ENCODE measurements around the gene CAPN15.
"Not testable (repeated sequence)": the region's sequence is repeated elsewhere in the genome, so short reads cannot be mapped to it uniquely, and the experiment has no call there.

Gene CAPN15

DNA sequence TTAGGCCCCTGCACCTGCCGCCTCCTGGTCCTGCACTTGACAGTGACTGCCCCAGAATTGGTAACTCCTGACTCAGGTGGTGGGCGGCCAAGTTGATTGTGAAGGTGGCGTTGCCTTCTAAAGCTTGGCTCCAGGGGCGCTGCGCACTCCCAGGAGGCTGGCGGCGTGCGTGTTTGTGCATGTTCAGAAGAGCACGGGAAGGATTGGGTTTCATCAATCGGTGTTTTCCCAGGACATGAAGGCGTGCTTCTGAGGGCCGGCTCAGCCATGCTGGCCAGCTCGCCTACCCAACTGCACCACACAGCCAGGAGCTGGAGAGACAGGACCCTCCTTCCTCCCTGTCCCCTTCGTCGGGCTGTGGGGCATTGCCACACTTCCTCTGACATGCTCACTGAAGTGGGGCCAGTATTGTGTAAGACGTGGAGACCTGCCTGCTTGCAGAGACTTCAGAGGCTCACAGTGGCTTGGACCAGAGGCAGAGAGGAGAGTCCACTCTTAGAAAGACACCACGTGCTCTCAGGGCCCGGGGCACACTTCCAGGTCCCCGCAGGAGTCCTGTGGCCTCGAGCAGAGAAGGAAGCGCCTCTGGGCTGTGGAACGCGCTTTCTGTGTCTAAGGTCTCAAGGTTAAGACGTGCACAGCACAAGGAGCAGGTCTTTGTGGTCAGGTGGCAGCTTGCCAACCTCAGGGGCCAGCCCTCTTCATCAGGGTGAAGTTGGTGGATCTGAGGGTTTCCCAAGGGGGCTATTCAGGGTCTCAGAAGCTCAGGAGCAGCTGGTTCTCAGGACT, 65.2 kb downstream of the CAPN15 start:
- Histone ChIP-seq H3K4me1 (ENCODE audit: control insufficient read depth, insufficient read depth, low read length, poor library complexity, severe bottlenecking) (peaks cover 10% of the 10 kb centered on the region), H3K9me3 (ENCODE audit: control insufficient read depth, low read length) (no peaks in the 10 kb centered on the region), H3K4me3 (ENCODE audit: extremely low read depth, insufficient read depth, low read length, poor library complexity, severe bottlenecking) (no peak overlapping the region), H3K36me3 (ENCODE audit: control insufficient read depth, insufficient read depth, low read length) (peaks cover 12% of the 10 kb centered on the region), H3K27ac (ENCODE audit: low read depth, low read length, severe bottlenecking) (no peak overlapping the region)
- WGBS, 2 experiments (ENCODE audit: insufficient coverage in 2 of 2), result 91 to 96% methylated on average over 23 of the region's 24 CpGs

DNA sequence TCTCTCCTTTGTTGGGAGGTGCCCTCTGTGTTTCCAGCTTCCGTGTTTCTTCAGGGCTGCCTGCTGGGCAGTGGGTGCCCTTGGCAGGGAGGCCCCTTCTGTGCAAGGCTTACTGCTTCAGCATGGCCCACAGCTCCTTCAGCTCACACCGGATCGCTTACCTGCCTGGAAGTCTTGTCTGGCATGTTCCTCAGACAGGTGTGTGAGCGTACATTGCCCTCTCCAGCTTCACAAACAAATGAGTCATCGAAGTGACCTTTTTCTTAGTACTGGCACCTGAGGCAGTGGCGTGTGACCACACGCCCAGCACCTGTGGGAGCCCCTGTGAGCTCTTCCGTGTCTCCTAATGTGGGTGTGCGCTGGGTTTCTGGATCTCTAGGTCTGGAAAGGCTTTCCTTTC, 65.9 kb downstream of the CAPN15 start:
- Histone ChIP-seq H3K36me3 (ENCODE audit: control insufficient read depth, insufficient read depth, low read length) (peaks cover 13% of the 10 kb centered on the region), H3K4me1 (ENCODE audit: control insufficient read depth, insufficient read depth, low read length, poor library complexity, severe bottlenecking) (peaks cover 4% of the 10 kb centered on the region), H3K27ac (ENCODE audit: low read depth, low read length, severe bottlenecking) (no peak overlapping the region), H3K4me3 (ENCODE audit: extremely low read depth, insufficient read depth, low read length, poor library complexity, severe bottlenecking) (no peak overlapping the region), H3K9me3 (ENCODE audit: control insufficient read depth, low read length) (no peaks in the 10 kb centered on the region)
- 92 to 94% methylated on average over 8 to 9 of the region's 9 CpGs for WGBS, 2 experiments (ENCODE audit: insufficient coverage in 2 of 2)

DNA sequence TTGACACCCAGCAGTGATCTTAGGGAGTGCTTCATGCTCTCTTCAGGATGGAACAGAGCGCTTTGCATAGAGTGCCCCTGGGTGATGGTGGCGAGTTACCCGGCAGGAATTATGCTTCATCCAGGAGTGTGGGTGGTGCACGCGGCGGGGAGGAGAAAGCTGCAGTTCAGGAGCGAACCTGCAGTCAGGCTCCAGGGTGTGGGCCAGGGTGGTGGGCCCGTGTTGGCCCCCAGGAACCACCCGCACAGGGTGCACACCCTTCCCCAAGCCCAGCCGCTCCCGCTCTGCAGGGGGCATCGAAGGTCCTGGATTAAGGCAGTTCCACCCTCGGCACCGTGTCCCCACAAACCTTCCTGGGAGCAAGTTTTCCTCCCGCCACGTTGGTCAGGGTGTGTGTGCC, 66.3 kb downstream of the CAPN15 start:
- WGBS, 2 experiments (ENCODE audit: insufficient coverage in 2 of 2), result 85 to 87% methylated on average over 16 of the region's 16 CpGs
- H3K9me3 ChIP-seq (ENCODE audit: control insufficient read depth, low read length), result no peaks in the 10 kb centered on the region
- H3K4me3 ChIP-seq (ENCODE audit: extremely low read depth, insufficient read depth, low read length, poor library complexity, severe bottlenecking), result no peak overlapping the region
- peaks cover 17% of the 10 kb centered on the region for H3K36me3 ChIP-seq (ENCODE audit: control insufficient read depth, insufficient read depth, low read length)
- H3K4me1 ChIP-seq (ENCODE audit: control insufficient read depth, insufficient read depth, low read length, poor library complexity, severe bottlenecking), result peaks cover 4% of the 10 kb centered on the region
- H3K27ac ChIP-seq (ENCODE audit: low read depth, low read length, severe bottlenecking), result no peak overlapping the region

DNA sequence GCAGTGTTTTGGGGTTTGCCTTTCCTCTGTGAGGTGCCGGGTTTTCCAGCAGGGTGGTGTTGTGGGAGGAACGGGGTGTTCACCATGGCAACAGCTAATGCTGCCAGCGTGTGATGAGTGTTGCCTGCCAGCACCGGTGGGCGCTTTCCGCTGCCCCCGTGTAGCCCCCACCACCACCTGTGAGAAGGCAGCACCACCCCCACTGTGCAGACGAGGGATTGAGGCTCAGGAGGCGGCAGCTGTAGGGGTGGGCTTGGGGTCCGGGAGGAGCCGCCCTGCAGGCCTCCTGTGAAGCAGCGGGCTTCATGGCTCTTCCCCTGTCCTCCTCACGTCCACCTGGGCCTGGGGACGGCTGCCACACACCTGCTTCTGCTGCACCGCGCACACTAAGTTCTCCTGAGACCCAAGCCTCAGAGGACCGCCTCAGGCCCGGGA, 67.6 kb downstream of the CAPN15 start:
- H3K36me3 ChIP-seq (ENCODE audit: control insufficient read depth, insufficient read depth, low read length), result peaks cover 26% of the 10 kb centered on the region
- no peak overlapping the region for H3K27ac ChIP-seq (ENCODE audit: low read depth, low read length, severe bottlenecking)
- H3K4me1 ChIP-seq (ENCODE audit: control insufficient read depth, insufficient read depth, low read length, poor library complexity, severe bottlenecking), result peaks cover 4% of the 10 kb centered on the region
- peaks cover 5% of the 10 kb centered on the region for H3K9me3 ChIP-seq (ENCODE audit: control insufficient read depth, low read length)
- 80 to 96% methylated on average over 2 to 11 of the region's 18 CpGs for WGBS, 2 experiments (ENCODE audit: insufficient coverage in 2 of 2)
- H3K4me3 ChIP-seq (ENCODE audit: extremely low read depth, insufficient read depth, low read length, poor library complexity, severe bottlenecking), result no peak overlapping the region

DNA sequence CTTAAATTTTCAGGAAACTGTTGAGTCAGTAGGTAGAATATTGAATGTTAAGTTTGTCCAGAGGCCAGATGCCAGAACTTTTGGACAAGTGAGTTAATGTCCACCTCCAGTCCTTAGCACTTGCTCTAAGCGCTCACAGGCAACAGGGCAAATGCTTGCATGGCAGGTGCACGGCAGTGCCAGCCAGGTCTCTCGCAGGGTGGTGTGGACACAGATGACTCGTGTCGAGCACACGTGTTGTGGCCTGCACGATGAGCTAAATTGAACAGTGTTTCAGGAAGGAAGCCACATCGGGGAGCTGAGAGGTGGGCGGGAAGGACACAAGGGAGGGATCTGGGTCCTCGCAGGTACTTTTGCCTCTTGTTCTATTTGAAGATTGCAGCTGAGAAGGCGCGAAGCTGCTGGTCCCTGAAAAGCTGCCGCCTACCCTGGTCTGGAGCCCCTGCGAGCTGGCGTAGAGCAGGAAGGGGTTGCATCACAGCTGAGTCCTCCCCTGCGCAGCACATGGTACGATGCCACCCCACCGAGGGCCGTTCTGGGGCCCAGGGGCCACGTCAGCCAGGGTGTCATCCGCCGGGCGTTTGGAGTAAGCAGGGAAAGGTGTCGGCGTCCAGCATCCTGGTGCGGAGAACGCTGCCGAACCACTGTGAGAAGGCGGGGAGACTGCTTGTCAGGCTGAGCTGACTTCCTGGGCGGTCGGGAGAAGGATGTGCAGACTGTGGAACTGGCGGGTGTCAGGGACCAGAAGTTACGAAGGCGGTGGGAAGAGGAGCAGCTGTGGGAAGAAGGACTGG, 68.6 kb downstream of the CAPN15 start:
- H3K9me3 ChIP-seq (ENCODE audit: control insufficient read depth, low read length), result peaks cover 5% of the 10 kb centered on the region
- 96 to 97% methylated on average over 26 to 31 of the region's 34 CpGs for WGBS, 2 experiments (ENCODE audit: insufficient coverage in 2 of 2)

DNA sequence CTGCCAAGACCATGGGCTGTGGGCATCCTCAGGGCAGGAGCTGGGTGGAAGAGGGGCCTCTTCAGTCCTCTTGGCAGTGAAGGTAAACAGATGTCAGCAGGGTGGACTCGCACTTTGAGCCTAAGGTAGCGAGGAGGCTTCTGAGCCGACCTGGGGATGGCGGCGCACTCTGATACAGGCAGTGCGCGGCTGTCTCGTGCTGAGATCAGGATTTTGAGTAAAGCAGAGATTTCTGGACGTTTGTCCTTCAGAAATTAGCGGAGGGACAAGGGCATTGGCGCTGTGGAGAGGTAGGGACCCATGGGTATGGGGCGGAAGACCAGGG, 69.2 kb downstream of the CAPN15 start:
- H3K27ac ChIP-seq (ENCODE audit: low read depth, low read length, severe bottlenecking), result no peak overlapping the region
- peaks cover 32% of the 10 kb centered on the region for H3K36me3 ChIP-seq (ENCODE audit: control insufficient read depth, insufficient read depth, low read length)
- H3K9me3 ChIP-seq (ENCODE audit: control insufficient read depth, low read length), result peaks cover 5% of the 10 kb centered on the region
- H3K4me3 ChIP-seq (ENCODE audit: extremely low read depth, insufficient read depth, low read length, poor library complexity, severe bottlenecking), result no peak overlapping the region
- 94 to 99% methylated on average over 12 of the region's 12 CpGs for WGBS, 2 experiments (ENCODE audit: insufficient coverage in 2 of 2)
- H3K4me1 ChIP-seq (ENCODE audit: control insufficient read depth, insufficient read depth, low read length, poor library complexity, severe bottlenecking), result no peaks in the 10 kb centered on the region

More for the DNA sequence above, 68.6 kb downstream of the CAPN15 start:
- Histone ChIP-seq H3K27ac (ENCODE audit: low read depth, low read length, severe bottlenecking) (no peak overlapping the region), H3K4me1 (ENCODE audit: control insufficient read depth, insufficient read depth, low read length, poor library complexity, severe bottlenecking) (peaks cover 1% of the 10 kb centered on the region), H3K36me3 (ENCODE audit: control insufficient read depth, insufficient read depth, low read length) (peaks cover 30% of the 10 kb centered on the region), H3K4me3 (ENCODE audit: extremely low read depth, insufficient read depth, low read length, poor library complexity, severe bottlenecking) (no peak overlapping the region)

DNA sequence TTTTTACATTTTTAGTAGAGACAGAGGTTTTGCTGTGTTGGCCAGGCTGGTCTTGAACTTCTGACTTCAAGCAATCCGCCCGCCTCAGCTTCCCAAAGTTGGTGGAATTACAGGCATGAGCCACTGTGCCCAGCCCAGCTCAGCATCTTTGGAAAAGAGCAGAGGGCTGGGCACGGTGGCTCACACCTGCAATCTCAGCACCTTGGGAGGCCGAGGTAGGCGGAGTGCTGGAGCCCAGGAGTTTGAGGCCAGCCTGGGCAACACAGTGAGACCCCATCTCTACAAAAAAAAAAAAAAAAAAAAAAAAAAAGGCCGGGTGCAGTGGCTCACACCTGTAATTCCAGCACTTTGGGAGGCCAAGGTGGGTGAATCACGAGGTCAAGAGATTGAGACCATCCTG, 70.1 kb downstream of the CAPN15 start:
- H3K4me1 ChIP-seq (ENCODE audit: control insufficient read depth, insufficient read depth, low read length, poor library complexity, severe bottlenecking); H3K9me3 ChIP-seq (ENCODE audit: control insufficient read depth, low read length); H3K4me3 ChIP-seq (ENCODE audit: extremely low read depth, insufficient read depth, low read length, poor library complexity, severe bottlenecking); H3K27ac ChIP-seq (ENCODE audit: low read depth, low read length, severe bottlenecking): not testable (repeated sequence)
- peaks cover 32% of the 10 kb centered on the region for H3K36me3 ChIP-seq (ENCODE audit: control insufficient read depth, insufficient read depth, low read length)
- 100% methylated on average over 3 to 5 of the region's 7 CpGs for WGBS, 2 experiments (ENCODE audit: insufficient coverage in 2 of 2)

DNA sequence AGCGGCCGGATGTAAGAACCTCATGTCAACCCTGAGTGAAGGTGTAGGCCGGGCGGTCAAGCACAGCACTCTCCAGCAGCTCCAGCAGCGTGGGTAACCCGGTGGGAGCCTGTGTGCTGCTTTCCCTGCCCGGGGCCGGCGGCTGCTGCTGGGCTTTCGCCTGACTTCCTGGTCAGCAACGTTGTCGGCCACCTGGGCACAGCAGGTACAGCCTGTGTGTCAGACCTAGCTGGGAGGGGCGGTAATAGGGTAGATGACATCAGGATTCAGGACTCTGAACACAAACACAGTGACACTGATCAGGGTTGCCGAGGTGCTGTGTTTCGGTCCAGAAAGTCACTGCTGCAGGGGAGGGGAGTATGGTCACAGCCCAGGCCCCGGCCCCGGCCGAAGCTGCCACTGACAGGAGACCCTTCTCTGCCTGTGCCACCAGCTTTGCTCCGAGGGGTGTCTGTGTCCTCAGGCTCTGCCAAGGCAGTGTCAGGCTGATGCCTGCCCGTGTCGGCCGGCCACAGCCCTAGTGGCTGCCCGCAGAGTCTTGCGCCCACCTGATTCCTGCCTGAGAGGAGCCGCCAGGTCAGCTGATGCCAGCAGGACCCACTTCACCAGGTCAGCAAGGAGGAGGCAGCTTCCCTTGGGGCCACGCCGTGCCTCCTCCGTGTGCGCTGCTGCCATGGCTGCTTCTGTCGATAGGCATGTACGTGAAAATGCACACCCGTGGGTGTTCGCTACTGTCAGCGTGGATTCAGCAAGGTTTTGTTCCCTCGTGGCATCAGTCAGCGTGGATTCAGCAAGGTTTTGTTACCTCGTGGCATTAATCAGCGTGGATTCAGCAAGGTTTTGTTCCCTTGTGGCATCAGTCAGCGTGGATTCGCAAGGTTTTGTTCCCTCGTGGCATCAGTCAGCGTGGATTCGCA, 71.6 kb downstream of the CAPN15 start:
- Histone ChIP-seq H3K4me3 (ENCODE audit: extremely low read depth, insufficient read depth, low read length, poor library complexity, severe bottlenecking) (no peak overlapping the region), H3K9me3 (ENCODE audit: control insufficient read depth, low read length) (peaks cover 5% of the 10 kb centered on the region), H3K27ac (ENCODE audit: low read depth, low read length, severe bottlenecking) (no peak overlapping the region), H3K36me3 (ENCODE audit: control insufficient read depth, insufficient read depth, low read length) (peaks cover 29% of the 10 kb centered on the region), H3K4me1 (ENCODE audit: control insufficient read depth, insufficient read depth, low read length, poor library complexity, severe bottlenecking) (no peaks in the 10 kb centered on the region)
- WGBS, 2 experiments (ENCODE audit: insufficient coverage in 2 of 2), result 95 to 97% methylated on average over 37 to 38 of the region's 43 CpGs

DNA sequence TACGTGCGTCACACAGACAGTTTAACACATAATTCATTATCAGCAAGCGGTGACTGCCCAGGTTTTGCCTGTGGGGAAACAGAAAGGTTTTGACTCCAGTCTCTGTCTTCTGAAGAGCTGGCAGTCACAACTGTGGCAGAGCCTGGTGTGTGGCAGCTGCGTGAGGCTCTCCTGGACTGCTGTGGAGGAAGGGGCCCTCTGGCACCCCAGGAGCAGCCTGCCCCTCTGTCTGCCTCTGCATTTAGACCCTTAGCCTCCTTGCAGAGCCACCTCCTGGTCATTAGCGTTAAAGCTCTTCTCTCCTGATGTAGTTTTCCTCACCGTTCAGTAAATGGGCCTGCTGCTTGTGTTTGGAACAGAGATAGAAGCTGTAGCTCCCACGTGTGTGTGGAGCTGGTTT, 73.3 kb downstream of the CAPN15 start:
- no peaks in the 10 kb centered on the region for H3K4me1 ChIP-seq (ENCODE audit: control insufficient read depth, insufficient read depth, low read length, poor library complexity, severe bottlenecking)
- H3K4me3 ChIP-seq (ENCODE audit: extremely low read depth, insufficient read depth, low read length, poor library complexity, severe bottlenecking), result no peak overlapping the region
- 47 to 63% methylated on average over 2 to 4 of the region's 7 CpGs for WGBS, 2 experiments (ENCODE audit: insufficient coverage in 2 of 2)
- no peak overlapping the region for H3K27ac ChIP-seq (ENCODE audit: low read depth, low read length, severe bottlenecking)
- peaks cover 44% of the 10 kb centered on the region for H3K36me3 ChIP-seq (ENCODE audit: control insufficient read depth, insufficient read depth, low read length)
- peaks cover 19% of the 10 kb centered on the region for H3K9me3 ChIP-seq (ENCODE audit: control insufficient read depth, low read length)

DNA sequence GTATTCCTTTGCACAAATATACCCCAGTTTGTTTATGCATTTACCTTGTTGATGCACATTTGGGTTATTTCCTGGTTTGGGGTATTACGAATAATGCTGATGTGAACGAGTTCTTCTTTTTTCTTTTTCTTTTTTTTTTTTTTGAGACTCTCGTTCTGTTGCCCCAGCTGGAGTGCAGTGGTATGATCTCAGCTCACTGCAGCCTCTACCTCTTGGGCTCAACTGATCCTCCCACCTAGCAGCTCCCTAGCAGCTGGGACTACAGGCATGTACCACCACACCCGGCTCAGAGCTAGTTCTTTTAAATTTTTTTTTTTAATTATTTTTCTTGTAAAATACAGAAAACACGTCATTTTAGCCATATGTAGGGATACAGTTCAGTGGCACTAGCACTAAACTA, 76.4 kb downstream of the CAPN15 start:
- 87 to 100% methylated on average over 1 to 3 of the region's 5 CpGs for WGBS, 2 experiments (ENCODE audit: insufficient coverage in 2 of 2)
- Histone ChIP-seq H3K9me3 (ENCODE audit: control insufficient read depth, low read length) (peaks cover 19% of the 10 kb centered on the region), H3K4me1 (ENCODE audit: control insufficient read depth, insufficient read depth, low read length, poor library complexity, severe bottlenecking) (no peaks in the 10 kb centered on the region), H3K27ac (ENCODE audit: low read depth, low read length, severe bottlenecking) (no peak overlapping the region), H3K36me3 (ENCODE audit: control insufficient read depth, insufficient read depth, low read length) (peaks cover 32% of the 10 kb centered on the region), H3K4me3 (ENCODE audit: extremely low read depth, insufficient read depth, low read length, poor library complexity, severe bottlenecking) (no peak overlapping the region)
